GM23338 (cell line): Measurements from ENCODE around the gene FGGY. TPM values are rescaled to one million over a fixed set of nuclear protein-coding genes. Genes with fewer than 3 reads are reported as not detected.

Experiments
- ATAC-seq: fragments of 200-7000 bp; cut with Tn5 transposase; 3 replicates; pipeline ENCODE4 v1.9.1; 2020
- DNase-seq: peaks from one replicate; pipeline ENCODE4 v3.0.0-alpha.2; 2015; ENCODE audit warnings: low spot score
- H2AFZ ChIP-seq: fragments of 200-600 bp; sonication (generic); 2 replicates; pipeline ENCODE4 v1.8.0; 2016; ENCODE audit warnings: antibody characterized with exemption, mild to moderate bottlenecking, moderate library complexity
- H3F3A ChIP-seq: fragments of 200-600 bp; sonication (generic); replicated peaks from 2 replicates; pipeline ENCODE4 v1.8.0; 2017; ENCODE audit warnings: antibody characterized with exemption, mixed run types, low read depth
- H3K27ac ChIP-seq: fragments of 200-600 bp; sonication (generic); 2 replicates; pipeline ENCODE4 v1.6.1; 2016; ENCODE audit warnings: low read depth
- H3K27me3 ChIP-seq: fragments of 200-600 bp; sonication (generic); 2 replicates; pipeline ENCODE4 v1.8.0; 2016; ENCODE audit warnings: mild to moderate bottlenecking, mixed run types, moderate library complexity; ENCODE audit not compliant: insufficient read depth
- H3K36me3 ChIP-seq: fragments of 200-600 bp; sonication (generic); 2 replicates; pipeline ENCODE4 v1.8.0; 2016; ENCODE audit warnings: mild to moderate bottlenecking; ENCODE audit not compliant: insufficient read depth
- H3K4me1 ChIP-seq: fragments of 200-600 bp; sonication (generic); 2 replicates; pipeline ENCODE4 v1.8.0; 2016; ENCODE audit warnings: mild to moderate bottlenecking, moderate library complexity; ENCODE audit not compliant: insufficient read depth
- H3K4me2 ChIP-seq: fragments of 200-600 bp; sonication (generic); 2 replicates; pipeline ENCODE4 v1.7.1; 2017; ENCODE audit warnings: mixed run types
- H3K4me3 ChIP-seq: fragments of 200-600 bp; sonication (generic); 2 replicates; pipeline ENCODE4 v1.6.1; 2016; ENCODE audit warnings: mixed run types
- H3K79me2 ChIP-seq: fragments of 200-600 bp; sonication (generic); replicated peaks from 2 replicates; pipeline ENCODE4 v1.8.0; 2017; ENCODE audit warnings: mild to moderate bottlenecking; ENCODE audit not compliant: insufficient read depth
- H3K9me2 ChIP-seq: fragments of 200-600 bp; sonication (generic); 2 replicates; pipeline ENCODE4 v1.8.0; 2017; ENCODE audit not compliant: insufficient read depth
- H4K20me1 ChIP-seq: fragments of 200-600 bp; sonication (generic); replicated peaks from 2 replicates; pipeline ENCODE4 v1.8.0; 2017; ENCODE audit warnings: mild to moderate bottlenecking; ENCODE audit not compliant: insufficient read depth
- H3K27ac Mint-ChIP-seq: 2 replicates; pipeline ENCODE4 v1.8.0; 2020; ENCODE audit warnings: inconsistent platforms, mild to moderate bottlenecking, moderate library complexity, mixed read lengths
- H3K27me3 Mint-ChIP-seq: 3 replicates; pipeline ENCODE4 v1.8.0; 2022; ENCODE audit warnings: low read depth, mild to moderate bottlenecking, moderate library complexity, mixed read lengths, inconsistent platforms; ENCODE audit not compliant: insufficient read depth, poor library complexity
- H3K36me3 Mint-ChIP-seq: 3 replicates; pipeline ENCODE4 v1.8.0; 2021; ENCODE audit warnings: low read depth, mild to moderate bottlenecking, inconsistent platforms, moderate library complexity, mixed read lengths
- H3K4me1 Mint-ChIP-seq: 3 replicates; pipeline ENCODE4 v1.8.0; 2020; ENCODE audit warnings: mild to moderate bottlenecking, inconsistent platforms, mixed read lengths
- H3K4me3 Mint-ChIP-seq: 3 replicates; pipeline ENCODE4 v1.8.0; 2021; ENCODE audit warnings: moderate library complexity, mild to moderate bottlenecking, inconsistent platforms, mixed read lengths
- H3K9me3 Mint-ChIP-seq: 3 replicates; pipeline ENCODE4 v1.8.0; 2020; ENCODE audit warnings: moderate library complexity, mild to moderate bottlenecking, inconsistent platforms, mixed read lengths
- CREB1 ChIP-seq: fragments of 250-450 bp; sonication (Bioruptor Pico); IDR thresholded peaks from 2 replicates; pipeline ENCODE4 v1.5.0; 2020; ENCODE audit warnings: low read depth, mild to moderate bottlenecking, moderate library complexity
- CTCF ChIP-seq, 2 experiments: fragments of 200-600 bp in 1 of 2; sonication (generic) in 1 of 2; conservative IDR thresholded peaks; 2 replicates each; pipeline versions ENCODE4 v1.5.1 to v1.6.1; 2016 to 2017; ENCODE audit warnings: antibody characterized with exemption in 2 of 2, low read depth in 2 of 2, mild to moderate bottlenecking in 2 of 2, moderate library complexity in 1 of 2
- EZH2 ChIP-seq: fragments of 200-600 bp; sonication (generic); IDR thresholded peaks from one replicate; pipeline ENCODE4 v1.8.0; 2017; ENCODE audit warnings: antibody characterized with exemption, mild to moderate bottlenecking, low read depth; ENCODE audit not compliant: unreplicated experiment
- EZH2phosphoT487 ChIP-seq: fragments of 200-600 bp; sonication (generic); IDR thresholded peaks from one replicate; pipeline ENCODE4 v1.8.1; 2018; ENCODE audit warnings: antibody characterized with exemption; ENCODE audit not compliant: unreplicated experiment
- JUNB ChIP-seq: IDR thresholded peaks from one replicate; pipeline ENCODE4 v1.6.1; 2016; ENCODE audit warnings: antibody characterized with exemption; ENCODE audit not compliant: unreplicated experiment
- NANOG ChIP-seq: IDR thresholded peaks from 2 replicates; pipeline ENCODE4 v1.6.1; 2016; ENCODE audit warnings: antibody characterized with exemption, borderline replicate concordance
- POLR2AphosphoS5 ChIP-seq: IDR thresholded peaks from 2 replicates; pipeline ENCODE4 v1.6.1; 2016; ENCODE audit warnings: antibody characterized with exemption, low read depth
- STAT1 ChIP-seq: IDR thresholded peaks from one replicate; pipeline ENCODE4 v1.6.1; 2016; ENCODE audit warnings: antibody characterized with exemption; ENCODE audit not compliant: unreplicated experiment
- ZNF114 ChIP-seq: fragments of 250-450 bp; sonication (Bioruptor Pico); IDR thresholded peaks from 2 replicates; pipeline ENCODE4 v1.5.0; 2020; ENCODE audit warnings: mild to moderate bottlenecking, moderate library complexity
- ZNF331 ChIP-seq: fragments of 250-450 bp; sonication (Bioruptor Pico); IDR thresholded peaks from 2 replicates; pipeline ENCODE4 v1.5.0; 2020; ENCODE audit warnings: low read depth, mild to moderate bottlenecking, moderate library complexity
- ZNF462 ChIP-seq: fragments of 250-450 bp; sonication (Bioruptor Pico); IDR thresholded peaks from 2 replicates; pipeline ENCODE4 v1.5.0; 2020; ENCODE audit warnings: mild to moderate bottlenecking, moderate library complexity
- polyA plus RNA-seq: library from polyadenylated mRNA; unstranded; fragments of >200 nt; fragmentation: Nextera tagmentation; extraction: Ambion mirVana; gene quantifications from 2 replicates; pipeline ENCODE4 v1.2.1, GENCODE V29; 2016
- total RNA-seq: library from RNA; depleted of rRNA; stranded (reverse); fragments of >200 nt; shearing (Covaris generic); gene quantifications from 2 replicates; pipeline ENCODE4 v1.2.3, GENCODE V29; 2014
- TF ChIP-seq, protein P1 (sequence below): IDR thresholded peaks from one replicate; pipeline ENCODE4 v1.6.1; 2018; ENCODE audit warnings: antibody characterized with exemption; ENCODE audit not compliant: unreplicated experiment
- TF ChIP-seq, protein P2 (sequence below): IDR thresholded peaks from 2 replicates; pipeline ENCODE4 v1.6.1; 2016; ENCODE audit warnings: antibody characterized with exemption

FGGY gene
- total and polyA plus RNA-seq, 2 experiments from 2014 or later, result 10.9 to 21.4 TPM

DNA sequence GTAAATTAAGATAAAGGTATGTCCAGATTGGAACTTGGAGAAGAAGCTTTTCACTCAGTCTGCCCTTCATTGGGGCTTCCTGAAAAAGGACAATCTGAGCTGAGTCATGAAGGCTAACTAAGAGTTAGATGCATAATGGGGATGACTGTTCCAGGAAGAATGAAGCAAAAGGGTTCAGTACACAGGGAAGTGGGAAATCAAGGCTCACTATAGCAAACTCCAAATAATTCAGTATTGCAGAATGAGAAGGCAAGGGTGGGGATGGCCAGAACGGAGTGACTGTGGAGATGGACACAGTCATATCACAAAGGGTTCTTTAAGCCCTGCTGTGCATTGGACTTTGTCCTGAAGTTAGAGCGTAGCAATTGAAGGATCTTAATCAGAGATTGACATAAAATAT lies 158.3 kb downstream of the FGGY start (continued):
- TF ChIP-seq, protein P1, sequence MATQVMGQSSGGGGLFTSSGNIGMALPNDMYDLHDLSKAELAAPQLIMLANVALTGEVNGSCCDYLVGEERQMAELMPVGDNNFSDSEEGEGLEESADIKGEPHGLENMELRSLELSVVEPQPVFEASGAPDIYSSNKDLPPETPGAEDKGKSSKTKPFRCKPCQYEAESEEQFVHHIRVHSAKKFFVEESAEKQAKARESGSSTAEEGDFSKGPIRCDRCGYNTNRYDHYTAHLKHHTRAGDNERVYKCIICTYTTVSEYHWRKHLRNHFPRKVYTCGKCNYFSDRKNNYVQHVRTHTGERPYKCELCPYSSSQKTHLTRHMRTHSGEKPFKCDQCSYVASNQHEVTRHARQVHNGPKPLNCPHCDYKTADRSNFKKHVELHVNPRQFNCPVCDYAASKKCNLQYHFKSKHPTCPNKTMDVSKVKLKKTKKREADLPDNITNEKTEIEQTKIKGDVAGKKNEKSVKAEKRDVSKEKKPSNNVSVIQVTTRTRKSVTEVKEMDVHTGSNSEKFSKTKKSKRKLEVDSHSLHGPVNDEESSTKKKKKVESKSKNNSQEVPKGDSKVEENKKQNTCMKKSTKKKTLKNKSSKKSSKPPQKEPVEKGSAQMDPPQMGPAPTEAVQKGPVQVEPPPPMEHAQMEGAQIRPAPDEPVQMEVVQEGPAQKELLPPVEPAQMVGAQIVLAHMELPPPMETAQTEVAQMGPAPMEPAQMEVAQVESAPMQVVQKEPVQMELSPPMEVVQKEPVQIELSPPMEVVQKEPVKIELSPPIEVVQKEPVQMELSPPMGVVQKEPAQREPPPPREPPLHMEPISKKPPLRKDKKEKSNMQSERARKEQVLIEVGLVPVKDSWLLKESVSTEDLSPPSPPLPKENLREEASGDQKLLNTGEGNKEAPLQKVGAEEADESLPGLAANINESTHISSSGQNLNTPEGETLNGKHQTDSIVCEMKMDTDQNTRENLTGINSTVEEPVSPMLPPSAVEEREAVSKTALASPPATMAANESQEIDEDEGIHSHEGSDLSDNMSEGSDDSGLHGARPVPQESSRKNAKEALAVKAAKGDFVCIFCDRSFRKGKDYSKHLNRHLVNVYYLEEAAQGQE, result no peak
- TF ChIP-seq NANOG, result no peak
- TF ChIP-seq STAT1, result no peak
- no peak for TF ChIP-seq EZH2phosphoT487
- TF ChIP-seq ZNF114, result no peak

GRCh38 chr1:59457786-59458185 lies 160.9 kb downstream of the FGGY start:
- no peak overlapping the region for H3K4me2 ChIP-seq
- DNase-seq (no peak), ATAC-seq (no peak)
- no peak overlapping the region for H3K27ac ChIP-seq
- H3K27me3 ChIP-seq, result no peaks in the 10 kb centered on the region
- Mint-ChIP-seq H3K27me3 (no peaks in the 10 kb centered on the region), H3K4me1 (no peaks in the 10 kb centered on the region), H3K4me3 (no peak overlapping the region), H3K9me3 (peaks cover 25% of the 10 kb centered on the region), H3K27ac (no peak overlapping the region), H3K36me3 (peaks cover 23% of the 10 kb centered on the region)
- H3F3A ChIP-seq, result no peaks in the 10 kb centered on the region
- H3K4me3 ChIP-seq, result no peak overlapping the region
- no peak overlapping the region for H2AFZ ChIP-seq
- no peaks in the 10 kb centered on the region for H4K20me1 ChIP-seq
- H3K9me2 ChIP-seq, result no peaks in the 10 kb centered on the region
- H3K36me3 ChIP-seq, result peaks cover 14% of the 10 kb centered on the region
- no peaks in the 10 kb centered on the region for H3K4me1 ChIP-seq
- no peaks in the 10 kb centered on the region for H3K79me2 ChIP-seq
- TF ChIP-seq ZNF331 (CRISPR knock-in tag), result no peak
- TF ChIP-seq JUNB, result no peak
- no peak for TF ChIP-seq CTCF (conservative IDR thresholded peaks at IDR 0.05; ENCODE audit: low read depth in 2 of 2)
- TF ChIP-seq CREB1, result no peak
- TF ChIP-seq EZH2phosphoT487, result no peak
- no peak for TF ChIP-seq NANOG
- no peak for TF ChIP-seq POLR2AphosphoS5
- TF ChIP-seq ZNF462 (CRISPR knock-in tag), result no peak
- TF ChIP-seq EZH2, result no peak
- no peak for TF ChIP-seq STAT1
- TF ChIP-seq, protein P2, sequence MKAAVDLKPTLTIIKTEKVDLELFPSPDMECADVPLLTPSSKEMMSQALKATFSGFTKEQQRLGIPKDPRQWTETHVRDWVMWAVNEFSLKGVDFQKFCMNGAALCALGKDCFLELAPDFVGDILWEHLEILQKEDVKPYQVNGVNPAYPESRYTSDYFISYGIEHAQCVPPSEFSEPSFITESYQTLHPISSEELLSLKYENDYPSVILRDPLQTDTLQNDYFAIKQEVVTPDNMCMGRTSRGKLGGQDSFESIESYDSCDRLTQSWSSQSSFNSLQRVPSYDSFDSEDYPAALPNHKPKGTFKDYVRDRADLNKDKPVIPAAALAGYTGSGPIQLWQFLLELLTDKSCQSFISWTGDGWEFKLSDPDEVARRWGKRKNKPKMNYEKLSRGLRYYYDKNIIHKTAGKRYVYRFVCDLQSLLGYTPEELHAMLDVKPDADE, result no peak
- TF ChIP-seq ZNF114, result no peak
